GM13977 (cell line): ENCODE results near the gene GPR65.

Experiments used
- DNase-seq: peaks from one replicate; pipeline ENCODE4 v3.0.0; 2012; ENCODE audit warnings: low spot score
- in situ Hi-C: fragments of 300-500 bp; cut with MboI; formaldehyde crosslinking; loops from one replicate; pipeline ENCODE4 v1.12.0; 2022; ENCODE audit warnings: low sequenced_read_pairs, low pct_unique_long_range_greater_than_20kb, mixed read lengths, inconsistent platforms; ENCODE audit not compliant: unreplicated experiment
- TF ChIP-seq, protein P1 (sequence below): IDR thresholded peaks from 2 replicates; pipeline ENCODE4 v1.5.1; 2012; ENCODE audit warnings: mild to moderate bottlenecking, control low read depth; ENCODE audit not compliant: insufficient read depth; ENCODE audit errors: extremely low read depth, missing control alignments

Gene GPR65

GRCh38 chr14:88030892-88031291 is 26.0 kb downstream of the GPR65 start:
- DNase-seq = no peak

DNA sequence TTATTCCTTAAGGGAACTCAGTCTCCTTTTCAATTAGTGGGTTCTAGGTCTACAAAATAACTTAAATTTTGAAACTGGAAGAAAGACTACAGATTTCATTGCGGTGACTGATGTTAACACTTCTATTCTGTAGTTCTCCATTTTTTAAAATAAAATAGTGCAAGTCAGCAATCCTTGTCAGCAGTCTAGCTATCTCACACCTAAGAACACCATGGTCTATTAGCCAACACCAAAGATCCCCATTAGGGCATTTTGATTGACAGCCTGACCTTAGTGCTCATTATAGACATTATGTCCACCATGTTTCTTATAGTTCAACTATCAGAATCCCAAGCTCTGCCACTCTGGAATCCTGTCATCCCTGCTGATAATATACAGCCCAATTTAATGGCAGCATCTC is 27.4 kb downstream of the GPR65 start:
- DNase-seq = no peak
- TF ChIP-seq, protein P1, sequence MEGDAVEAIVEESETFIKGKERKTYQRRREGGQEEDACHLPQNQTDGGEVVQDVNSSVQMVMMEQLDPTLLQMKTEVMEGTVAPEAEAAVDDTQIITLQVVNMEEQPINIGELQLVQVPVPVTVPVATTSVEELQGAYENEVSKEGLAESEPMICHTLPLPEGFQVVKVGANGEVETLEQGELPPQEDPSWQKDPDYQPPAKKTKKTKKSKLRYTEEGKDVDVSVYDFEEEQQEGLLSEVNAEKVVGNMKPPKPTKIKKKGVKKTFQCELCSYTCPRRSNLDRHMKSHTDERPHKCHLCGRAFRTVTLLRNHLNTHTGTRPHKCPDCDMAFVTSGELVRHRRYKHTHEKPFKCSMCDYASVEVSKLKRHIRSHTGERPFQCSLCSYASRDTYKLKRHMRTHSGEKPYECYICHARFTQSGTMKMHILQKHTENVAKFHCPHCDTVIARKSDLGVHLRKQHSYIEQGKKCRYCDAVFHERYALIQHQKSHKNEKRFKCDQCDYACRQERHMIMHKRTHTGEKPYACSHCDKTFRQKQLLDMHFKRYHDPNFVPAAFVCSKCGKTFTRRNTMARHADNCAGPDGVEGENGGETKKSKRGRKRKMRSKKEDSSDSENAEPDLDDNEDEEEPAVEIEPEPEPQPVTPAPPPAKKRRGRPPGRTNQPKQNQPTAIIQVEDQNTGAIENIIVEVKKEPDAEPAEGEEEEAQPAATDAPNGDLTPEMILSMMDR = no peak
- in situ Hi-C loops = no loop called here

More at GRCh38 chr14:88030892-88031291, 26.0 kb downstream of the GPR65 start:
- TF ChIP-seq, protein P1 = no peak
- in situ Hi-C loops = no loop called here

GRCh38 chr14:88034076-88034475 is 29.1 kb downstream of the GPR65 start:
- TF ChIP-seq, protein P1 = no peak
- DNase-seq = no peak
- in situ Hi-C loops = no loop called here

- TF ChIP-seq, protein P1 = no peak
- no peak for DNase-seq
- in situ Hi-C loops = no loop called here
Observed at GRCh38 chr14:88036422-88036821, 31.5 kb downstream of the GPR65 start.

DNA sequence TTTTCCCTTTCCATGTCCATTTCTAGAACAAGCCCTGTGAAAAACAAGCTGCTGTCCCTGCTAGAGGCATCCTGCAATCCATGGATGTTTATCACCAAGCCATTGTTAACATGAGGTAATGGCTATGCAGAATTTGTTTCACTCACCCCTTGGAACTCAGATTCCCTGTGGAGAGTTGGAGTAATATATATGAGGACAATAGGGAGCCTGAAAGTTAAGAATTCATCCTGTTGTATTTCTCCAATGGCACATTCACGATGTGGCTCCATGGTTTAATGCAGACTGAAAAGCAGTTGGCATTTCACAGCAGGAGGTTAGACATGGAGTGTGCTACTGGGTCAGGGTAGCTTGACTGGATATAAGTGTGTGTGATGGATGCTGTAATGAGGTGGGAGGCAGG is 32.4 kb downstream of the GPR65 start:
- in situ Hi-C loops = no loop called here
- no peak for DNase-seq
- TF ChIP-seq, protein P1 = no peak

- in situ Hi-C loops = no loop called here
- TF ChIP-seq, protein P1 = no peak
- DNase-seq = no peak
Observed at GRCh38 chr14:88039197-88039596, 34.3 kb downstream of the GPR65 start.

DNA sequence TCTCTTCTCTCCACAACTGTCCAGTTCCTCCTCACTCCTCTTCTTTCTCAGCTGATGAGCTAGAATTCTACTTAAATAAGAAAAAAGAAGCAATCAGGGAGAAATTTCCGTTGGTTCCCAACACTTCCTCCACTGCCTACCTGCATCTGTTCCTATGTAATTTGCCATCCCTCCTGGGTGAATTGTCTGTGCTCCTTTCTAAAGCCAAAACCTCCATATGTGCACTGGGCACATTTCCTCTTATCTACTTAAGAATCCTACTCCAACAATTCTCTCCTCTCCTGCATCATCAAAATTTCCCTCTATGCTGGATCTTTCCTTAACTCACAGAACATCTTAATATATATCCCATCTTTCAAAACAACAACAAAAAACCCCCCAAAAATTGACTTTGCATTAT is 35.2 kb downstream of the GPR65 start:
- in situ Hi-C loops = no loop called here
- TF ChIP-seq, protein P1 = no peak
- DNase-seq = no peak
